Breast epithelium (tissue), 4 donors: ENCODE data around the gene GRIP1. TPM values are rescaled to one million over a fixed set of nuclear protein-coding genes. Genes with fewer than 3 reads are reported as not detected.

ENCODE experiments used
- DNase-seq, 2 donors: peaks; one replicate each; pipeline ENCODE4 v3.0.0-alpha.2; 2019; ENCODE audit warnings: low spot score in 2 of 2
- H3K27ac ChIP-seq, 2 donors: fragments of 200-600 bp; sonication (generic) in 1 of 2; one replicate each; pipeline ENCODE4 v1.5.1; 2016 to 2019; ENCODE audit warnings: mild to moderate bottlenecking in 1 of 2
- H3K27me3 ChIP-seq, 2 donors: fragments of 200-600 bp; sonication (generic) in 1 of 2; one replicate each; pipeline versions ENCODE4 v1.5.1 to v1.6.0; 2017 to 2019; ENCODE audit warnings: control low read depth in 1 of 2, mild to moderate bottlenecking in 1 of 2
- H3K36me3 ChIP-seq: fragments of 200-600 bp; one replicate; pipeline ENCODE4 v1.5.1; 2019
- H3K4me1 ChIP-seq, 2 donors: fragments of 200-600 bp; sonication (generic); one replicate each; pipeline ENCODE4 v1.5.1; 2016 to 2019; ENCODE audit warnings: control low read depth in 1 of 2
- H3K4me3 ChIP-seq, 3 donors: fragments of 200-600 bp; sonication (generic); 1 replicate in 2 of 3; 2 replicates in 1 of 3; pipeline ENCODE4 v1.5.1; 2016 to 2019; ENCODE audit warnings: mild to moderate bottlenecking in 3 of 3, moderate library complexity in 2 of 3
- H3K9me3 ChIP-seq, 2 donors: fragments of 200-600 bp; sonication (generic) in 1 of 2; one replicate each; pipeline ENCODE4 v1.5.1; 2016 to 2019; ENCODE audit warnings: control low read depth in 1 of 2
- POLR2A ChIP-seq: fragments of 450-650 bp; IDR thresholded peaks from one replicate; pipeline ENCODE4 v1.6.1; 2016; ENCODE audit warnings: antibody characterized with exemption, mild to moderate bottlenecking, moderate library complexity
- POLR2AphosphoS5 ChIP-seq, 3 donors: sonication (generic); formaldehyde crosslinking; IDR thresholded peaks; one replicate each; pipeline ENCODE4 v1.6.1; 2017; ENCODE audit warnings: antibody characterized with exemption in 3 of 3
- intact Hi-C: fragments of 100-400 bp; cut with DNase I; formaldehyde crosslinking; loops from one replicate; pipeline ENCODE4 v1.15.1; 2023; ENCODE audit warnings: low total_unique reads
- total RNA-seq, 3 donors: library from RNA; depleted of rRNA; stranded (reverse); fragments of >200 nt; gene quantifications; one replicate each; pipeline ENCODE4 v1.1.0, GENCODE V29; 2016
- TF ChIP-seq, protein P1 (sequence below), 3 donors: fragments of 450-650 bp; IDR thresholded peaks; one replicate each; pipeline ENCODE4 v1.5.1; 2016 to 2017; ENCODE audit warnings: antibody characterized with exemption in 3 of 3, mild to moderate bottlenecking in 3 of 3, moderate library complexity in 3 of 3

GRIP1 gene
- total RNA-seq, 3 donors from 2014 or later, result 0.48 to 6.3 (median 2.9) TPM

DNA sequence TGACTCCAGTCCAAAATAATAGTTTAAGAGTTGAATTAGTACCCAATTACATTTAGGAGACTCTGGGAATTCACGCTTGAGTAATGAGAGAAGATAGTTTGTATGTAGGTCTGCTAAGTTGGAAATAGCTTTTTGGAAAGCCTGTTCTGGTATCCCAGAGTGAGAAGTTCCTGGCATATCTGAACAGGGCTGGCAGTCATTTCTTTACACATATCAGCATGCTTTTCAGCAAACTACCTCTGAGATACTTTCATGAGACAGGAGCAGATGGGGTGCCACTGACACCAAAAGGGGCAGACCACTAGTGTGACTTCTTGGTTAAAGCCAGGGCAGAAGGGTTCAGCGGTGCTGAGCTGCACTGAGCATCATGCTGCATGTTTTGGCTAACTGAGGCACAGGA is 45.1 kb upstream of the GRIP1 start:
- no peak overlapping the region for H3K4me3 ChIP-seq
- no peak for DNase-seq
- no peaks in the 10 kb centered on the region for H3K27me3 ChIP-seq
- TF ChIP-seq POLR2A, result no peak
- TF ChIP-seq, protein P1, sequence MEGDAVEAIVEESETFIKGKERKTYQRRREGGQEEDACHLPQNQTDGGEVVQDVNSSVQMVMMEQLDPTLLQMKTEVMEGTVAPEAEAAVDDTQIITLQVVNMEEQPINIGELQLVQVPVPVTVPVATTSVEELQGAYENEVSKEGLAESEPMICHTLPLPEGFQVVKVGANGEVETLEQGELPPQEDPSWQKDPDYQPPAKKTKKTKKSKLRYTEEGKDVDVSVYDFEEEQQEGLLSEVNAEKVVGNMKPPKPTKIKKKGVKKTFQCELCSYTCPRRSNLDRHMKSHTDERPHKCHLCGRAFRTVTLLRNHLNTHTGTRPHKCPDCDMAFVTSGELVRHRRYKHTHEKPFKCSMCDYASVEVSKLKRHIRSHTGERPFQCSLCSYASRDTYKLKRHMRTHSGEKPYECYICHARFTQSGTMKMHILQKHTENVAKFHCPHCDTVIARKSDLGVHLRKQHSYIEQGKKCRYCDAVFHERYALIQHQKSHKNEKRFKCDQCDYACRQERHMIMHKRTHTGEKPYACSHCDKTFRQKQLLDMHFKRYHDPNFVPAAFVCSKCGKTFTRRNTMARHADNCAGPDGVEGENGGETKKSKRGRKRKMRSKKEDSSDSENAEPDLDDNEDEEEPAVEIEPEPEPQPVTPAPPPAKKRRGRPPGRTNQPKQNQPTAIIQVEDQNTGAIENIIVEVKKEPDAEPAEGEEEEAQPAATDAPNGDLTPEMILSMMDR (IDR thresholded peaks at IDR 0.05), result no peak
- no peak for TF ChIP-seq POLR2AphosphoS5 (IDR thresholded peaks at IDR 0.05)
- intact Hi-C loops, result no loop called here
- H3K36me3 ChIP-seq, result no peaks in the 10 kb centered on the region
- no peaks in the 10 kb centered on the region for H3K4me1 ChIP-seq
- no peaks in the 10 kb centered on the region for H3K9me3 ChIP-seq
- no peak overlapping the region for H3K27ac ChIP-seq

DNA sequence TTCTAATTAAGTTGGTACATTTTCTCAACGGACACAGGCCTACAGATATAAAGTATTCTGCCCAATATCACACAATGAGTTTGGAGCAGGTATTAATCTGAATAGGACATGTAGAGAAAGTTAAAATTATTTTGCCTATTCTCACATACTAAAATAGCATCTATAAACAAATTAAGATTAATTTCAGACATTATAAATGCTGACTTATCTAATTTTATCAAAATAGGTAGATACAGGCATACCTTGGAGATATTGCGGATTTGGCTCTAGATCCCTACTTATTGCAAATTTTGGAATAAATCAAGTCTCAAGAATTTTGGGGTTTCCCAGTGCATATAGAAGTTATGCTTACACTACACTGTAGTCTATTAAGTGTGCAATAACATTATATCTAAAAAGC is 41.0 kb upstream of the GRIP1 start:
- DNase-seq, result no peak
- intact Hi-C loops, result no loop called here
- H3K4me3 ChIP-seq, result no peak overlapping the region
- H3K27ac ChIP-seq, result no peak overlapping the region
- no peaks in the 10 kb centered on the region for H3K9me3 ChIP-seq
- no peaks in the 10 kb centered on the region for H3K36me3 ChIP-seq
- no peaks in the 10 kb centered on the region for H3K27me3 ChIP-seq
- H3K4me1 ChIP-seq, result no peaks in the 10 kb centered on the region
- TF ChIP-seq POLR2AphosphoS5 (IDR thresholded peaks at IDR 0.05) (no peak), POLR2A (no peak)
- TF ChIP-seq, protein P1 (IDR thresholded peaks at IDR 0.05), result no peak

- DNase-seq, result no peak
- no peaks in the 10 kb centered on the region for H3K27me3 ChIP-seq
- no peaks in the 10 kb centered on the region for H3K36me3 ChIP-seq
- no peak for TF ChIP-seq POLR2AphosphoS5 (IDR thresholded peaks at IDR 0.05)
- TF ChIP-seq, protein P1 (IDR thresholded peaks at IDR 0.05), result no peak
- no peak for TF ChIP-seq POLR2A
- no peaks in the 10 kb centered on the region for H3K4me1 ChIP-seq
- intact Hi-C loops, result no loop called here
- no peak overlapping the region for H3K4me3 ChIP-seq
- no peak overlapping the region for H3K27ac ChIP-seq
- H3K9me3 ChIP-seq, result no peaks in the 10 kb centered on the region
These were observed 38.3 kb upstream of the GRIP1 start for GRCh38 chr12:66717036-66717673.

- H3K36me3 ChIP-seq, result no peaks in the 10 kb centered on the region
- H3K27me3 ChIP-seq, result no peaks in the 10 kb centered on the region
- H3K27ac ChIP-seq, result no peak overlapping the region
- no peaks in the 10 kb centered on the region for H3K4me1 ChIP-seq
- no peak for TF ChIP-seq POLR2AphosphoS5 (IDR thresholded peaks at IDR 0.05)
- TF ChIP-seq, protein P1 (IDR thresholded peaks at IDR 0.05), result no peak
- no peak for TF ChIP-seq POLR2A
- intact Hi-C loops, result no loop called here
- H3K9me3 ChIP-seq, result no peaks in the 10 kb centered on the region
- no peak for DNase-seq
- H3K4me3 ChIP-seq, result no peak overlapping the region
These were observed 37.6 kb upstream of the GRIP1 start for GRCh38 chr12:66716522-66716921.

- H3K9me3 ChIP-seq, result no peaks in the 10 kb centered on the region
- no peaks in the 10 kb centered on the region for H3K27me3 ChIP-seq
- H3K4me1 ChIP-seq, result no peaks in the 10 kb centered on the region
- TF ChIP-seq POLR2A, result no peak
- TF ChIP-seq, protein P1 (IDR thresholded peaks at IDR 0.05), result no peak
- no peak for TF ChIP-seq POLR2AphosphoS5 (IDR thresholded peaks at IDR 0.05)
- H3K4me3 ChIP-seq, result no peak overlapping the region
- no peak for DNase-seq
- no peak overlapping the region for H3K27ac ChIP-seq
- intact Hi-C loops, result no loop called here
- no peaks in the 10 kb centered on the region for H3K36me3 ChIP-seq
These were observed 35.8 kb upstream of the GRIP1 start for GRCh38 chr12:66714709-66715108.
